Thyroid gland (tissue), 4 donors: ENCODE results near the gene PCCA. TPM values are rescaled to one million over a fixed set of nuclear protein-coding genes. Genes with fewer than 3 reads are reported as not detected.

Experiments used
- DNase-seq, 2 donors: peaks; one replicate each; pipeline ENCODE4 v3.0.0-alpha.2; 2019
- H3K27ac ChIP-seq, 3 donors: fragments of 200-600 bp; sonication (generic); 1 replicate in 2 of 3; 2 replicates in 1 of 3; pipeline ENCODE4 v1.5.1; 2016 to 2019; ENCODE audit warnings: mild to moderate bottlenecking in 1 of 3, moderate library complexity in 1 of 3
- H3K27me3 ChIP-seq: fragments of 200-600 bp; sonication (generic); one replicate; pipeline ENCODE4 v1.5.1; 2019
- H3K36me3 ChIP-seq, 2 donors: fragments of 200-600 bp; sonication (generic); one replicate each; pipeline ENCODE4 v1.5.1; 2016 to 2019
- H3K4me1 ChIP-seq, 2 donors: fragments of 200-600 bp; sonication (generic); one replicate each; pipeline ENCODE4 v1.5.1; 2017 to 2019
- H3K4me3 ChIP-seq, 3 donors: fragments of 200-600 bp; sonication (generic); replicated peaks in 1 of 3; 1 replicate in 2 of 3; 2 replicates in 1 of 3; pipeline ENCODE4 v1.5.1; 2016; ENCODE audit warnings: mild to moderate bottlenecking in 1 of 3
- H3K9me3 ChIP-seq: fragments of 200-600 bp; sonication (generic); one replicate; pipeline ENCODE4 v1.5.1; 2017
- POLR2A ChIP-seq, 2 donors: fragments of 450-650 bp; IDR thresholded peaks; one replicate each; pipeline ENCODE4 v1.6.1; 2017; ENCODE audit warnings: antibody characterized with exemption in 2 of 2, mild to moderate bottlenecking in 2 of 2, moderate library complexity in 1 of 2
- WGBS, 2 donors: methylation state at CpG; one replicate each; pipeline ENCODE4 v1.1.5; 2017; 5-methylcytosine and 5-hydroxymethylcytosine counted together
- intact Hi-C: fragments of 100-400 bp; cut with DNase I; formaldehyde crosslinking; loops from one replicate; pipeline ENCODE4 v1.15.1; 2023
- total RNA-seq, 4 donors: library from RNA; depleted of rRNA; stranded (reverse); fragments of >200 nt; gene quantifications; one replicate each; pipeline ENCODE4 v1.2.3, GENCODE V29; 2016
- TF ChIP-seq, protein P1 (sequence below), 6 experiments: fragments of 200-600 bp in 3 of 6; fragments of 450-650 bp in 3 of 6; sonication (generic) in 3 of 6; IDR thresholded peaks; one replicate each; pipeline ENCODE4 v1.5.1; 2016 to 2019; ENCODE audit warnings: antibody characterized with exemption in 6 of 6, mild to moderate bottlenecking in 2 of 6, inconsistent platforms in 1 of 6, moderate library complexity in 1 of 6

PCCA gene
- total RNA-seq, 4 donors from 2014 or later: 54.3 to 95.2 (median 67.7) TPM

DNA sequence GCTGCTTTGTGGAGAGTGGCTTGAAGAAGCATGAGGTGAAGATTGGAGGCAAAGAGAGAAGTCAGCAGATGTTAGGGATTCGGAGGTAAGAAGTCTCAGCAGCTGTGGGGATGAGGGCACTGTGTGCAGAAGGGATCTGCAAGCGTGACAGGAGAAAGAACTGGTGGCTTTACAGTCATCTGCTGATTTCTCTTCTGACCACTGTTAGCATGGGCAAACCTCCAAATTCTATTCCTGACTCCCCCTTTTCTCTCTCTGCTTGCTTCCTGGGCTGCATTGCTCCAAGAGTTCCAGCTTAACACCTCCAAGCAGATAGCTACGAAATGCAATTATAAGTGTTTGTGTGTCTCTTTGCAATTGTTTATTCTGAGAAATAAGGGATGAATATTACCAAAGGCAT is 340.1 kb downstream of the PCCA start:
- H3K36me3 ChIP-seq: no peaks in the 10 kb centered on the region
- intact Hi-C loops: no loop called here
- TF ChIP-seq, protein P1, sequence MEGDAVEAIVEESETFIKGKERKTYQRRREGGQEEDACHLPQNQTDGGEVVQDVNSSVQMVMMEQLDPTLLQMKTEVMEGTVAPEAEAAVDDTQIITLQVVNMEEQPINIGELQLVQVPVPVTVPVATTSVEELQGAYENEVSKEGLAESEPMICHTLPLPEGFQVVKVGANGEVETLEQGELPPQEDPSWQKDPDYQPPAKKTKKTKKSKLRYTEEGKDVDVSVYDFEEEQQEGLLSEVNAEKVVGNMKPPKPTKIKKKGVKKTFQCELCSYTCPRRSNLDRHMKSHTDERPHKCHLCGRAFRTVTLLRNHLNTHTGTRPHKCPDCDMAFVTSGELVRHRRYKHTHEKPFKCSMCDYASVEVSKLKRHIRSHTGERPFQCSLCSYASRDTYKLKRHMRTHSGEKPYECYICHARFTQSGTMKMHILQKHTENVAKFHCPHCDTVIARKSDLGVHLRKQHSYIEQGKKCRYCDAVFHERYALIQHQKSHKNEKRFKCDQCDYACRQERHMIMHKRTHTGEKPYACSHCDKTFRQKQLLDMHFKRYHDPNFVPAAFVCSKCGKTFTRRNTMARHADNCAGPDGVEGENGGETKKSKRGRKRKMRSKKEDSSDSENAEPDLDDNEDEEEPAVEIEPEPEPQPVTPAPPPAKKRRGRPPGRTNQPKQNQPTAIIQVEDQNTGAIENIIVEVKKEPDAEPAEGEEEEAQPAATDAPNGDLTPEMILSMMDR (IDR thresholded peaks at IDR 0.05): no peak
- no peak overlapping the region for H3K27ac ChIP-seq
- no peaks in the 10 kb centered on the region for H3K27me3 ChIP-seq
- H3K9me3 ChIP-seq: no peaks in the 10 kb centered on the region
- H3K4me1 ChIP-seq: no peaks in the 10 kb centered on the region
- no peak for DNase-seq
- 91 to 94% methylated on average over 3 of the region's 3 CpGs for WGBS, 2 donors
- no peak overlapping the region for H3K4me3 ChIP-seq

DNA sequence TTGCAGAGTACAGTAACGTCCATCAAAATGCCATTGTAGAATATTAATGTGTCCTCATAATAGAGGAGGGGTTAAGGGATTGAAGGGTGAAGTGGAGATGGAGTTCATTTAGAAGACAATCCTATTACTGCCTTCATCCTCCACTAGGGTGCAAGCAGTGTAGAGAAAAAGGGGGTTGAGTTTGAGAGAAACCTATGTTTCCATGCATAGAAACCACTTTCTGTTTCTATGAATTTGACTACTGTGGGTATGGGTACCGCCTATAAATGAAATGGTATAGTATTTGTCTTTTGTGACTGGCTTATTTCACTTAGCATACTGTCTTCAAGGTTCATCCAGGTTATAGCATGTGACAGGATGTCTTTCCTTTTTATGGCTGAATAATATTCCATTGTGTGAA is 343.7 kb downstream of the PCCA start:
- Histone ChIP-seq H3K4me1 (no peaks in the 10 kb centered on the region), H3K36me3 (no peaks in the 10 kb centered on the region), H3K27me3 (no peaks in the 10 kb centered on the region), H3K4me3 (no peak overlapping the region), H3K9me3 (no peaks in the 10 kb centered on the region), H3K27ac (no peak overlapping the region)
- no peak for DNase-seq
- TF ChIP-seq, protein P1 (IDR thresholded peaks at IDR 0.05): no peak
- TF ChIP-seq POLR2A (IDR thresholded peaks at IDR 0.05): no peak
- intact Hi-C loops: no loop called here
- 94 to 95% methylated on average over 2 of the region's 2 CpGs for WGBS, 2 donors

DNA sequence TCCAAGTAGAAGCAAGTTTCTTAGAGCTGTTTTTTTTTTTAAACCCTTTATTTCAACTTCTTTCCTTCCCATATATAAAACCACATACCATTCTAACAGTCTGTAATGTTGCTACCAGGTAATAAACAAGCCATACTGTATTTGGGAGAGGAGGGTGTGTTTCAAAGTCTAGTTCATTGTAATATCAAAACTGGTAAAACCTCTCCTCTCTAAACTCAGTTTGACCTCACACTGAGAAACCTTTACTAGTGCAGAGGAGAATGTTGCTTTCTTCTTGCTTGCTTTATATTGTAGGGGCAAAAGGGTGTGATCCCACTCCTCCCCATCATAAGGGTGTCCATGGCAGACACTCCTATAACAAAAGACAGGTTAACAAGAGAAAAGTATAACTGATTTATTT is 344.6 kb downstream of the PCCA start:
- H3K27me3 ChIP-seq: no peaks in the 10 kb centered on the region
- no peaks in the 10 kb centered on the region for H3K4me1 ChIP-seq
- H3K27ac ChIP-seq: no peak overlapping the region
- no peak overlapping the region for H3K4me3 ChIP-seq
- H3K36me3 ChIP-seq: no peaks in the 10 kb centered on the region
- H3K9me3 ChIP-seq: no peaks in the 10 kb centered on the region
- TF ChIP-seq, protein P1 (IDR thresholded peaks at IDR 0.05): no peak
- no peak for TF ChIP-seq POLR2A (IDR thresholded peaks at IDR 0.05)
- intact Hi-C loops: no loop called here
- DNase-seq: no peak

DNA sequence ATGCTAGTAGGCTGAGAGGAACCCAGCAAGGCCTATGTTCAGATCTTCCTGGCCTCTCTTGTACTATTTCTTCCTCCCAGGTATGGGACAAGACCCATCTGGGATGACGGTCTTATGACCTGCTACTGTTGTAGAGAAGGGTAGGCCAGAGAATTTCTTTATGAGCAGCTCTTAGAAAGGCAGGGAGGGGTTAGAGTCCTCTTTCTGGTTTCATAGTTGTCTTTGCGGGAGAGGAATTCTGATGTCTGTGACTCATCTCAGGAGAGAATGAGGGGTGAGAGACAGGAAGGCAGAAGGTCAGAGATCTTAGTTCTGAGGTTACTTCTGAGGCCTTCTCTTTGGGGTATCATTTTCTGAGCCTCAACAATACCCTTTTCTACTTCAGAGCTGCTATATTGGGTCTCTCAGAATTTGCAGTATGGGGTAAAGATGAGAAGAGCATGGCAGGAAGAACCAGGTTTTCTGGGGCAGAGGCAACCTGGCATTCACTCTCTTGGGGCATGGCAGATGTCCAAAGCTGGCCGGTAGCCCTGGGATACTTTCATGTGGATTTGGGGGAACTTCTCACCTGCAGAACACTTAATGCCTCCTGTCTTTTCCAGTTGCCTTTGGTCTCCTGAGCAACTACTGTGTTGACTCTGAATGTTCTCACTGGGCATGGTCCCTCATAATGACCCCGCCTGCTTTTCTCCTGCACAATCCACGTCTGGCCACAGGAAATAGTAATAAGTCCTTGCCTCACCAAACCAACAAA is 345.3 kb downstream of the PCCA start:
- TF ChIP-seq, protein P1 (IDR thresholded peaks at IDR 0.05): no peak
- no peak for TF ChIP-seq POLR2A (IDR thresholded peaks at IDR 0.05)
- Histone ChIP-seq H3K27me3 (no peaks in the 10 kb centered on the region), H3K4me3 (no peak overlapping the region), H3K27ac (no peak overlapping the region), H3K9me3 (no peaks in the 10 kb centered on the region), H3K36me3 (no peaks in the 10 kb centered on the region), H3K4me1 (no peaks in the 10 kb centered on the region)
- intact Hi-C loops: no loop called here
- no peak for DNase-seq
- WGBS, 2 donors: 81 to 90% methylated on average over 5 of the region's 5 CpGs

DNA sequence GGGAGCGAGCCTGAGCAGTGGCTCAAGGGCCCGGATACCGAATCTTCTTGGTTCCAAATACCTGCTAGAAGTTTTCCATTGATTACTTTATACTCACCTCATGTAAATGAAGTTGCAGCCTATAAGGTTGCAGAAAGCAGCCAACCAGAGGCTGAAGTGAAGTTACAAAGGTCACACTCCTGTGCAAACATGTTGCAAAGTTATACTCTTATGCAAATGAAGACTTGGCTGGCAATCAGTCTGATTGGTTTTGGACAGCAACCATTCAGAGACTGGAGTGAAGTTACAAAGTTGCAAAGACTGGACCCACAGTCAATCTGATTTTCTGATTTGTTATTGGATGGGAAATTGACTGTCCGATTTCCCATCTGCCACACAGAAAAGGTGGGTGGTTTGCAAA is 347.2 kb downstream of the PCCA start:
- TF ChIP-seq POLR2A (IDR thresholded peaks at IDR 0.05): no peak
- TF ChIP-seq, protein P1 (IDR thresholded peaks at IDR 0.05): no peak
- Histone ChIP-seq H3K27me3 (no peaks in the 10 kb centered on the region), H3K4me1 (peaks cover 3 to 5% of the 10 kb centered on the region in 2 donors), H3K4me3 (no peak overlapping the region), H3K36me3 (no peaks in the 10 kb centered on the region), H3K27ac (no peak overlapping the region), H3K9me3 (no peaks in the 10 kb centered on the region)
- intact Hi-C loops: no loop called here
- WGBS, 2 donors: 98 to 99% methylated on average over 4 of the region's 4 CpGs
- no peak for DNase-seq
